HepG2 (cell line): Measurements from ENCODE around the gene SSPN. TPM values are rescaled to one million over a fixed set of nuclear protein-coding genes. Genes with fewer than 3 reads are reported as not detected.

Experiments used
- ADNP ChIP-seq: sonication (generic); formaldehyde crosslinking; IDR thresholded peaks from 2 replicates; pipeline ENCODE4 v1.4.0; 2020; ENCODE audit warnings: missing genetic modification reagents
- AHDC1 ChIP-seq: sonication (generic); formaldehyde crosslinking; IDR thresholded peaks from 2 replicates; pipeline ENCODE4 v1.5.1; 2020; ENCODE audit warnings: mild to moderate bottlenecking, missing genetic modification reagents, borderline replicate concordance
- ATF7 ChIP-seq, 2 experiments: fragments of 450-650 bp in 1 of 2; sonication (generic) in 1 of 2; formaldehyde crosslinking in 1 of 2; IDR thresholded peaks; 2 replicates each; pipeline versions ENCODE4 v1.4.0 to v1.6.1; 2016 to 2020; ENCODE audit warnings: antibody characterized with exemption in 1 of 2, mild to moderate bottlenecking in 1 of 2, missing genetic modification reagents in 1 of 2
- FOXO1 ChIP-seq: sonication (generic); formaldehyde crosslinking; IDR thresholded peaks from 2 replicates; pipeline ENCODE4 v1.4.0; 2020; ENCODE audit warnings: missing genetic modification reagents
- GABPB1 ChIP-seq: IDR thresholded peaks from 2 replicates; pipeline ENCODE4 v1.6.1; 2016; ENCODE audit warnings: mild to moderate bottlenecking, missing genetic modification reagents, moderate library complexity, missing compliant biosample characterization
- GTF2F1 ChIP-seq: fragments of 150-350 bp; IDR thresholded peaks from 2 replicates; pipeline ENCODE4 v1.6.1; 2014; ENCODE audit warnings: low read length
- GZF1 ChIP-seq: sonication (generic); formaldehyde crosslinking; IDR thresholded peaks from 2 replicates; pipeline ENCODE4 v1.5.1; 2020; ENCODE audit warnings: mild to moderate bottlenecking, missing genetic modification reagents
- HOXA3 ChIP-seq: sonication (generic); formaldehyde crosslinking; IDR thresholded peaks from 2 replicates; pipeline ENCODE4 v1.5.0; 2020; ENCODE audit warnings: missing genetic modification reagents
- KDM5B ChIP-seq: sonication (generic); formaldehyde crosslinking; IDR thresholded peaks from 2 replicates; pipeline ENCODE4 v1.4.0; 2020; ENCODE audit warnings: missing genetic modification reagents, mild to moderate bottlenecking, borderline replicate concordance
- KMT2A ChIP-seq: sonication (generic); formaldehyde crosslinking; IDR thresholded peaks from 2 replicates; pipeline ENCODE4 v1.4.0; 2020; ENCODE audit warnings: missing genetic modification reagents
- MATR3 ChIP-seq: sonication (generic); formaldehyde crosslinking; IDR thresholded peaks from 2 replicates; pipeline ENCODE4 v1.4.0; 2020; ENCODE audit warnings: missing genetic modification reagents
- NR2F2 ChIP-seq: IDR thresholded peaks from 2 replicates; pipeline ENCODE4 v1.6.1; 2012; ENCODE audit warnings: low read depth, inconsistent platforms, borderline replicate concordance
- REST ChIP-seq, 2 experiments: IDR thresholded peaks; 2 replicates each; pipeline ENCODE4 v1.6.1; 2011 to 2012; ENCODE audit warnings: low read length in 2 of 2, borderline replicate concordance in 1 of 2, low read depth in 1 of 2, mild to moderate bottlenecking in 1 of 2, moderate library complexity in 1 of 2
- STAG1 ChIP-seq: sonication (generic); formaldehyde crosslinking; IDR thresholded peaks from 2 replicates; pipeline ENCODE4 v1.4.0; 2020; ENCODE audit warnings: missing genetic modification reagents
- ZNF225 ChIP-seq: sonication (generic); formaldehyde crosslinking; IDR thresholded peaks from 2 replicates; pipeline ENCODE4 v1.4.0; 2020; ENCODE audit warnings: mild to moderate bottlenecking, missing genetic modification reagents
- ZNF432 ChIP-seq: sonication (generic); formaldehyde crosslinking; IDR thresholded peaks from 2 replicates; pipeline ENCODE4 v1.5.0; 2020; ENCODE audit warnings: missing genetic modification reagents, mild to moderate bottlenecking, borderline replicate concordance
- polyA plus RNA-seq, 8 experiments: library from polyadenylated mRNA; depleted of rRNA in 3 of 8; stranded (reverse) in 7 of 8; unstranded in 1 of 8; fragments of >200 nt; fragmentation: Illumina TruSeq in 4 of 8; extraction: Trizol in 4 of 8; gene quantifications; 2 replicates each; pipeline versions ENCODE4 v1.2.1 to v1.2.3, GENCODE V29; 2011 to 2016; ENCODE audit warnings: low read depth in 4 of 8, missing spikeins in 1 of 8, mixed read lengths in 1 of 8; ENCODE audit not compliant: insufficient read depth in 1 of 8
- total RNA-seq, 5 experiments: library from RNA; depleted of rRNA; stranded (reverse); fragments of >200 nt; fragmentation: Illumina TruSeq; extraction: Trizol; gene quantifications; 2 replicates each; pipeline ENCODE4 v1.2.3, GENCODE V29; 2016; ENCODE audit warnings: low read depth in 1 of 5

Gene SSPN
- total and polyA plus RNA-seq, 2 of the 13 experiments (the other 11 are each of a cell fraction or from before 2014, with no cell fraction given), result not detected

- TF ChIP-seq AHDC1 (CRISPR knock-in tag), result peak; percentile 87; the same call in 1 of the 2 replicates
- no peak for TF ChIP-seq ZNF225 (CRISPR knock-in tag)
- peak; percentile 70 for TF ChIP-seq HOXA3 (CRISPR knock-in tag)
- TF ChIP-seq MATR3 (CRISPR knock-in tag), result no peak
- TF ChIP-seq GTF2F1, result no peak
- no peak for TF ChIP-seq KDM5B (CRISPR knock-in tag)
- TF ChIP-seq ADNP (CRISPR knock-in tag), result no peak
- TF ChIP-seq REST (IDR thresholded peaks at IDR 0.05; ENCODE audit: borderline replicate concordance in 1 of 2, low read depth in 1 of 2, low read length in 2 of 2), result no peak; a peak in 1 of 4 replicates
- TF ChIP-seq FOXO1, result peak; percentile 82
- TF ChIP-seq GZF1 (CRISPR knock-in tag), result no peak
- no peak for TF ChIP-seq ZNF432
- TF ChIP-seq KMT2A (CRISPR knock-in tag), result no peak; the same call in 1 of the 2 replicates
- 0 out of 2 replicates have a peak, but pooled peaks have one; percentile 10 for TF ChIP-seq ATF7 (IDR thresholded peaks at IDR 0.05)
- no peak for TF ChIP-seq ATF7 (CRISPR knock-in tag; IDR thresholded peaks at IDR 0.05)
- no peak for TF ChIP-seq STAG1 (CRISPR knock-in tag)
- peak; percentile 54; the same call in 1 of the 2 replicates for TF ChIP-seq GABPB1 (CRISPR knock-in tag)
- TF ChIP-seq NR2F2, result no peak
Observed at GRCh38 chr12:26274441-26275312, 79.3 kb downstream of the SSPN start (continued).
